Kasumi-1 (cell line): ENCODE data around the gene AHSP.
A peak's percentile ranks its signal among the peaks of the same experiment; 100 is the strongest.
"Not testable (repeated sequence)": the region's sequence is repeated elsewhere in the genome, so short reads cannot be mapped to it uniquely, and the experiment has no call there.

ENCODE experiments used
- DNase-seq, 2 experiments: peaks; one replicate each; lab custom pipeline; 2025; lab: John Stamatoyannopoulos, UW

Gene AHSP

GRCh38 chr16:31527734-31528274 lies at the start of gene AHSP:
Gene AHSP (plus strand): TSS chr16:31527900. CDS start chr16:31528140, 240 bp downstream.
- DNase-seq: no peak

- no peak for DNase-seq
Measured at GRCh38 chr16:31478956-31479355, 48.7 kb upstream of the AHSP start.

- no peak for DNase-seq
Measured at GRCh38 chr16:31479751-31480150, 47.9 kb upstream of the AHSP start.

GRCh38 chr16:31480851-31481536 lies 46.7 kb upstream of the AHSP start:
- DNase-seq: no peak

- DNase-seq: no peak
Measured at GRCh38 chr16:31483081-31483480, 44.6 kb upstream of the AHSP start, which contains the start of gene SLC5A2. Gene SLC5A2 (plus strand): TSS chr16:31483123. CDS start chr16:31483137, 14 bp downstream.

GRCh38 chr16:31484048-31484447 lies 43.7 kb upstream of the AHSP start:
- DNase-seq: not testable (repeated sequence)

- no peak for DNase-seq
Measured at GRCh38 chr16:31484491-31485171, 43.1 kb upstream of the AHSP start.

- DNase-seq: no peak
Measured at GRCh38 chr16:31485571-31485970, 42.1 kb upstream of the AHSP start.

GRCh38 chr16:31486045-31486444 lies 41.7 kb upstream of the AHSP start:
- no peak for DNase-seq

- no peak for DNase-seq
Measured at GRCh38 chr16:31487071-31487719, 40.5 kb upstream of the AHSP start.

GRCh38 chr16:31487720-31488467 lies 39.8 kb upstream of the AHSP start:
- DNase-seq: peak; percentile 34 to 49

GRCh38 chr16:31488468-31489297 lies 39.0 kb upstream of the AHSP start:
- no peak for DNase-seq

- DNase-seq: no peak
Measured at GRCh38 chr16:31489298-31489564, 38.5 kb upstream of the AHSP start.

GRCh38 chr16:31489616-31490584 lies 37.8 kb upstream of the AHSP start:
- DNase-seq: no peak

GRCh38 chr16:31491778-31492418 lies 35.8 kb upstream of the AHSP start:
- DNase-seq: no peak

- no peak for DNase-seq
Measured at GRCh38 chr16:31493506-31494125, 34.1 kb upstream of the AHSP start.

- DNase-seq: no peak
Measured at GRCh38 chr16:31496670-31497069, 31.0 kb upstream of the AHSP start.

GRCh38 chr16:31498493-31498892 lies 29.2 kb upstream of the AHSP start:
- no peak for DNase-seq

- DNase-seq: no peak
Measured at GRCh38 chr16:31499928-31500327, 27.8 kb upstream of the AHSP start.
